Endothelial cell of umbilical vein (primary cell): ENCODE results near the gene BBS2. TPM values are rescaled to one million over a fixed set of nuclear protein-coding genes. Genes with fewer than 3 reads are reported as not detected.

Experiments used
- BruUV-seq: library from RNA; stranded (reverse); fragments of 400-500 nt; replicated peaks from 2 replicates; lab custom pipeline; 2021; lab: Mats Ljungman, UMichigan
- CTCF ChIA-PET: fragments of 300-600, 350-600 bp; sonication (Branson Sonifier 250); formaldehyde crosslinking; loops from one replicate; lab custom pipeline; 2021; ENCODE audit warnings: antibody characterized with exemption, inconsistent platforms; lab: Charles Lee
- POLR2A ChIA-PET: fragments of 300-600, 350-600 bp; sonication (Branson Sonifier 250); formaldehyde crosslinking; loops from one replicate; lab custom pipeline; 2021; ENCODE audit warnings: antibody characterized with exemption, inconsistent platforms; lab: Charles Lee
- DNase-seq: peaks from one replicate; pipeline ENCODE4 v3.0.0-alpha.2; 2011; ENCODE audit warnings: low read depth, low spot score
- FAIRE-seq: peaks from 2 replicates; lab custom pipeline; 2011; peaks lifted over from hg19 to GRCh38; lab: Jason Lieb, UNC
- H2AFZ ChIP-seq: 2 replicates; pipeline ENCODE4 v1.6.0; 2012; ENCODE audit warnings: low read depth, low read length, control low read depth, inconsistent platforms
- H3K27ac ChIP-seq: 2 replicates; pipeline ENCODE4 v1.5.1; 2011; ENCODE audit warnings: low read depth, mild to moderate bottlenecking, control low read depth, low read length, moderate library complexity; ENCODE audit not compliant: insufficient read depth
- H3K27me3 ChIP-seq, 2 experiments: 2 replicates each; pipeline versions ENCODE4 v1.6.0 to v1.6.1; 2011; ENCODE audit warnings: low read length in 2 of 2, mixed read lengths in 1 of 2; ENCODE audit not compliant: control insufficient read depth in 2 of 2, insufficient read depth in 2 of 2
- H3K36me3 ChIP-seq, 2 experiments: 2 replicates in 1 of 2; 3 replicates in 1 of 2; pipeline ENCODE4 v1.5.1; 2011; ENCODE audit warnings: low read length in 2 of 2, mild to moderate bottlenecking in 1 of 2, moderate library complexity in 1 of 2; ENCODE audit not compliant: control insufficient read depth in 2 of 2, insufficient read depth in 2 of 2; ENCODE audit errors: extremely low read depth in 1 of 2
- H3K4me1 ChIP-seq: 3 replicates; pipeline ENCODE4 v1.5.1; 2011; ENCODE audit warnings: mild to moderate bottlenecking, low read length; ENCODE audit not compliant: control insufficient read depth, insufficient read depth; ENCODE audit errors: extremely low read depth
- H3K4me2 ChIP-seq: 2 replicates; pipeline ENCODE4 v1.6.1; 2011; ENCODE audit warnings: low read length, control low read depth, mixed read lengths; ENCODE audit not compliant: insufficient read depth
- H3K4me3 ChIP-seq, 3 experiments: fragments of 200-600 bp in 1 of 3; sonication (generic), shearing (Covaris generic) in 1 of 3; replicated peaks in 1 of 3; 2 replicates each; pipeline ENCODE4 v1.5.1; 2011 to 2016; ENCODE audit warnings: control low read depth in 3 of 3, low read length in 3 of 3, mild to moderate bottlenecking in 2 of 3, inconsistent platforms in 1 of 3, low read depth in 1 of 3, moderate library complexity in 1 of 3; ENCODE audit not compliant: insufficient read depth in 1 of 3
- H3K79me2 ChIP-seq: 2 replicates; pipeline ENCODE4 v1.6.0; 2012; ENCODE audit warnings: low read length, inconsistent platforms; ENCODE audit not compliant: control insufficient read depth, insufficient read depth
- H3K9ac ChIP-seq: replicated peaks from 2 replicates; pipeline ENCODE3; 2011; ENCODE audit warnings: low read length, control low read depth; ENCODE audit not compliant: insufficient read depth; ENCODE audit errors: extremely low read depth
- H3K9me1 ChIP-seq: replicated peaks from 3 replicates; pipeline ENCODE4 v1.6.0; 2011; ENCODE audit warnings: mild to moderate bottlenecking, low read length; ENCODE audit not compliant: control insufficient read depth, insufficient read depth; ENCODE audit errors: extremely low read depth
- H3K9me3 ChIP-seq: replicated peaks from 2 replicates; pipeline ENCODE4 v1.5.1; 2012; ENCODE audit warnings: low read length, inconsistent platforms; ENCODE audit not compliant: control insufficient read depth, insufficient read depth
- H4K20me1 ChIP-seq: replicated peaks from 2 replicates; pipeline ENCODE3; 2011; ENCODE audit warnings: mild to moderate bottlenecking, low read length; ENCODE audit not compliant: control insufficient read depth, insufficient read depth; ENCODE audit errors: extremely low read depth
- EZH2 ChIP-seq: IDR thresholded peaks from 2 replicates; pipeline ENCODE4 v1.6.1; 2012; ENCODE audit warnings: borderline replicate concordance, low read depth, mild to moderate bottlenecking, moderate library complexity, low read length, inconsistent platforms; ENCODE audit not compliant: severe bottlenecking
- FOS ChIP-seq: IDR thresholded peaks from 2 replicates; pipeline ENCODE4 v1.6.1; 2011; ENCODE audit warnings: mild to moderate bottlenecking, low read length, moderate library complexity, borderline replicate concordance; ENCODE audit not compliant: insufficient read depth
- JUN ChIP-seq: IDR thresholded peaks from 2 replicates; pipeline ENCODE4 v1.6.1; 2011; ENCODE audit warnings: borderline replicate concordance, low read depth; ENCODE audit not compliant: insufficient read length, insufficient read depth
- POLR2A ChIP-seq: IDR thresholded peaks from 2 replicates; pipeline ENCODE4 v1.6.1; 2012; ENCODE audit warnings: low read depth, mild to moderate bottlenecking, control low read depth, low read length
- POLR2AphosphoS5 ChIP-seq: IDR thresholded peaks from 2 replicates; pipeline ENCODE4 v1.6.1; 2012; ENCODE audit warnings: low read depth, mild to moderate bottlenecking, control low read depth, low read length, moderate library complexity; ENCODE audit not compliant: insufficient read depth
- dilution Hi-C: fragments of 300-500 bp; cut with MboI; formaldehyde crosslinking; loops from one replicate; pipeline ENCODE4 v1.15.0; 2019; ENCODE audit warnings: low sequenced_read_pairs; ENCODE audit not compliant: extremely low pct_ligation_motif_present
- intact Hi-C: fragments of 100-400 bp; cut with micrococcal nuclease; formaldehyde crosslinking; loops from one replicate; pipeline ENCODE4 v1.10.0; 2022
- polyA plus RNA-seq, 4 experiments: library from polyadenylated mRNA; depleted of rRNA in 3 of 4; stranded (reverse) in 3 of 4; unstranded in 1 of 4; fragments of >200 nt; gene quantifications; 2 replicates each; pipeline versions ENCODE4 v1.2.1 to v1.2.3, GENCODE V29; 2011 to 2012; ENCODE audit warnings: missing spikeins in 1 of 4
- total RNA-seq: library from RNA; stranded (reverse); gene quantifications from 2 replicates; pipeline ENCODE4 v1.2.3, GENCODE V29; 2021
- TF ChIP-seq, protein P1 (sequence below): IDR thresholded peaks from 2 replicates; pipeline ENCODE4 v1.6.1; 2011; ENCODE audit not compliant: insufficient read depth, insufficient read length

BBS2 gene
- total and polyA plus RNA-seq, 2 donors (not counting 3 experiments of a cell fraction or from before 2014, with no cell fraction given): 37.6 to 44.8 TPM

DNA sequence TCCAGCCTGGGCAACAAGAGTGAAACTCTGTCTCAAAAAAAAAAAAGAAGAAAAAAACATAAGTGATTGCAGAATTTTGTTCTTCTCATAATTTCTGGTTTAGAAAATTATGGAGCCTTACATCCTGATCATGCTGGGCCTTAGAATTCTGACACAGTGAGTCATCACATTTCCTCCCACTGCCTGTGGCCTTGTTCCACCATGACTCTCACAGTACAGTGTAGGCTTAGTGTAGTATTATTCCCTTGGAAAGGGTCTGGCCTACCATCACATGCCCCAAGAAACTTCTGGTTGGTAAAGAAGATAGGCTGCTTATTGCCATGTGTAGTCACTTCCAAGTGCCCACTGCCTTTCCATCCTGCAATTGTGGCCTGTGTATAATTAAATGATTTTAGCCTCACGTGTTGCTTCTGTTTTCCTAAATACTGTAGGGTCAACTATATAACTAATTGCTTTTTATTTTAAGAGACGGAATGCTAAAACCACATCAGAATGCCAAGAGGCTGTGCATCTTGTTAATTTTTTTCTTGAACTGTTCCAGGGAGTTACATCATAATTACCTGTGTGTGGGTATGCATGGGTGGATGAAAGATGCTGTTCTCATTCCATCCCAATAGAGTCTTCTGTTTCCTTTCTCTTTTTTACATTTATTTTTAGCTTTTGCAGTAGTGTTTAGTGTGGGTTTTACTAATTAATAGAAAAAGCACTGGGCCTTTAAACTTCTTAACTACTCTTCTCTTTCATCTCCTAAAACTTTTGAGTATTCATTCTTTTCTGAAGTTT, 42.5 kb downstream of the BBS2 start:
- DNase-seq (peak; percentile 75), FAIRE-seq (peak; percentile 88)
- Histone ChIP-seq H3K79me2 (no peaks in the 10 kb centered on the region), H4K20me1 (no peaks in the 10 kb centered on the region), H3K9me1 (peaks cover 2% of the 10 kb centered on the region), H3K4me1 (peaks cover 6% of the 10 kb centered on the region), H3K4me3 (no peak overlapping the region), H3K36me3 (peaks cover 9 to 24% of the 10 kb centered on the region in 2 experiments), H3K9me3 (no peaks in the 10 kb centered on the region), H3K27me3 (no peaks in the 10 kb centered on the region), H3K9ac (no peak overlapping the region), H3K27ac (peak overlapping the region; percentile 8), H3K4me2 (no peak overlapping the region), H2AFZ (no peak overlapping the region)
- intact Hi-C loops (loop anchor here (10.0 kb wide), 1 partner anchor 228 kb away; no protein-coding TSS in a partner anchor), dilution Hi-C loops (no loop called here)
- CTCF ChIA-PET: interaction anchor here (1.4 to 1.6 kb wide), 2 partner anchors 225 kb away, joined by 3 to 5 read pairs; no protein-coding TSS in a partner anchor
- no TSS peak for BruUV-seq
- POLR2A ChIA-PET: no interaction called here
- TF ChIP-seq JUN (peak; percentile 91), POLR2A (no peak), POLR2AphosphoS5 (peak; percentile 49), FOS (peak; percentile 85)

DNA sequence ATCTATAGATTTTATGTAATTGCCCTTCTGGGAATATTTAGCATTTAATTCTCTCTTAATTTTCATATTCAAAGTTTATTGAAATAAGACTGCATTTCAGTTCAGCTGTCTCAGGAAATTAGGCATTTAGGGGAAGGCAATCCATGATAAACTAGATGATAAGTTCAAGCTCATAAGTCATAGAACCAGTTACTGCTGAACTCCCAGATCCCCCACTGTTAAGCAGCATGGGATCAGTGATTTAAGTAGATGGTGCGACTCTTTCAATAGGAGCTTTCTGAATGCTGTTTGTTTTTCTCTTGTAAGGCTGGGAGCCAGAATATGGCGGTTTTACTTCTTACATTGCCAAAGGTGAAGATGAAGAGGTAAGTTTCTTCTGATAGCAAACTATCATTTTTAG, 44.6 kb downstream of the BBS2 start:
- POLR2A ChIA-PET: interaction anchor here (0.6 kb wide), 1 partner anchor 19 kb away, joined by 6 read pairs; no protein-coding TSS in a partner anchor
- H3K36me3 ChIP-seq: peaks cover 19 to 39% of the 10 kb centered on the region in 2 experiments
- no TSS peak for BruUV-seq

More for the DNA sequence above, 44.6 kb downstream of the BBS2 start:
- CTCF ChIA-PET: interaction anchor here (0.7 to 1.6 kb wide), 3 partner anchors 9 to 227 kb away, joined by 3 to 5 read pairs (median 4); partner anchors contain the start of genes NUDT21 and OGFOD1
- intact Hi-C loops: loop anchor here (10.0 kb wide), 1 partner anchor 230 kb away; no protein-coding TSS in a partner anchor
- no peak overlapping the region for H2AFZ ChIP-seq
- no peak for DNase-seq
- no peak overlapping the region for H3K9ac ChIP-seq
- TF ChIP-seq, protein P1, sequence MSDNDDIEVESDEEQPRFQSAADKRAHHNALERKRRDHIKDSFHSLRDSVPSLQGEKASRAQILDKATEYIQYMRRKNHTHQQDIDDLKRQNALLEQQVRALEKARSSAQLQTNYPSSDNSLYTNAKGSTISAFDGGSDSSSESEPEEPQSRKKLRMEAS: no peak
- TF ChIP-seq JUN: no peak
- no peak for TF ChIP-seq EZH2
- H3K9me3 ChIP-seq: no peaks in the 10 kb centered on the region
- no peaks in the 10 kb centered on the region for H3K27me3 ChIP-seq
- H3K79me2 ChIP-seq: no peaks in the 10 kb centered on the region
- peaks cover 2% of the 10 kb centered on the region for H3K9me1 ChIP-seq
- H4K20me1 ChIP-seq: no peaks in the 10 kb centered on the region
- no peak overlapping the region for H3K4me2 ChIP-seq
- H3K4me3 ChIP-seq: no peak overlapping the region
- FAIRE-seq: no peak
- peaks cover 6% of the 10 kb centered on the region for H3K4me1 ChIP-seq
- H3K27ac ChIP-seq: no peak overlapping the region
- dilution Hi-C loops: no loop called here
